ENCODE data around the gene CCDC61. TPM values are rescaled to one million over a fixed set of nuclear protein-coding genes. Genes with fewer than 3 reads are reported as not detected.

Gene CCDC61
- total RNA-seq, 1 donor from 2014 or later = 13.7 TPM

DNA sequence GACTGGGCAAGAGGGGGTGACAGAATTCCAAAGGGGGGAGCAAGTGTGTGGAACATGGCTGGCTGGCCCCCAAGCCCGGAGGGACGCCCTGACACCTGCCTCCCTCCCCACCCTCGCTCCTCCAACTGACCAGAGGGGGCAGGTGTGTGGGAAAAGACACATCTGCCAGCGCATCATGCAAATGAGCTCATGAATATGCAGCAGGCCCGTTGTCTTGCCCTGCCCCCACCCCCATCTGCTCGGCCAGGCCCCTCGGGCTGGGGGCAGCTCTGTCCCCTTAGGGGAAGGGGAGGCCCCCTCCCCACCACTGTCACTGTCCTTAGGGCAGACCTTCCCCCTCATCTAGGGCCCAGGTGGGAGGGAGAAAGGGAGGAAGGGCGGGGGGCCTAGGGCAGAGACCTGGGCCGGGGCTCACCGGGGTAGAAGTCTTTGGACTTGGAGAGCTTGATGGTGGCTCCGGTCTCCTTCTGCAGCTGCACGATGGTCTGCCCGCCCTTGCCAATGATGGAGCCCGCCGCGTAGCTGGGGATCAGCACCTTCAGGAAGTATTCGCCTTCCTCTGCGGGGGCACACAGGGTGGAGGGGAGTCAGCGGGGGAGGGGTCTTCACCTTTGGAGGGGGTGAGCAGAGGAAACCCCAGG, 34.6 kb upstream of the CCDC61 start:
- H3K27me3 ChIP-seq = no peaks in the 10 kb centered on the region
- no peaks in the 10 kb centered on the region for H3K9me3 ChIP-seq
- H3K36me3 ChIP-seq = no peaks in the 10 kb centered on the region
- intact Hi-C loops (cut with DNase I) = no loop called here
- no peak overlapping the region for H3K27ac ChIP-seq
- no peak for TF ChIP-seq CTCF (IDR thresholded peaks at IDR 0.05)
- no peak overlapping the region for H3K4me3 ChIP-seq
- no peaks in the 10 kb centered on the region for H3K4me1 ChIP-seq
- no peak for DNase-seq (ENCODE audit: low spot score in 2 of 2)

GRCh38 chr19:45962021-45962420, 33.2 kb upstream of the CCDC61 start:
- no peak for TF ChIP-seq CTCF (IDR thresholded peaks at IDR 0.05)
- no peaks in the 10 kb centered on the region for H3K4me1 ChIP-seq
- H3K27me3 ChIP-seq = no peaks in the 10 kb centered on the region
- DNase-seq (ENCODE audit: low spot score in 2 of 2) = no peak
- H3K27ac ChIP-seq = no peak overlapping the region
- no peak overlapping the region for H3K4me3 ChIP-seq
- intact Hi-C loops (cut with DNase I) = no loop called here
- H3K9me3 ChIP-seq = no peaks in the 10 kb centered on the region
- no peaks in the 10 kb centered on the region for H3K36me3 ChIP-seq

DNA sequence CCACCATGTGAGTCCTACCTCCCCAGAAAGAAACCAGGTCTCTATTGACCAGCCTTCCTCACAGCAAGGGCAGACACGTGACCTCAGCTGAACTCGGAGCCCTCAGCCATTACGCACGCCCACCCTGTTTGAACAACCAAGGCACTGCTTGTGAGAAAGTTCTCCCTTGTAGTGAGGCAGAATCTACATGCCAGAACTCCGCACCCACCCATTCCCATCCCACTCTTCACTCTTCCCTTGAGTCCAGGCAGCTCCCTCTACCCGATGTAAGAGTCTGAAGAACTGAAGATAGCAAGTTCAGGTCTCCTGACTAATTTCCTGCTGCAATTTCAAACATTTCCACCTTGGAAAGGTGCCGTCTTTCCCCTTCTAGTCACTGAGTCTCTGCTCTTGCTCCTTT, 28.0 kb upstream of the CCDC61 start:
- Histone ChIP-seq H3K36me3 (no peaks in the 10 kb centered on the region), H3K4me3 (no peak overlapping the region), H3K27ac (no peak overlapping the region), H3K27me3 (no peaks in the 10 kb centered on the region), H3K4me1 (no peaks in the 10 kb centered on the region), H3K9me3 (no peaks in the 10 kb centered on the region)
- no peak for DNase-seq (ENCODE audit: low spot score in 2 of 2)
- intact Hi-C loops (cut with DNase I) = no loop called here
- TF ChIP-seq CTCF (IDR thresholded peaks at IDR 0.05) = no peak

DNA sequence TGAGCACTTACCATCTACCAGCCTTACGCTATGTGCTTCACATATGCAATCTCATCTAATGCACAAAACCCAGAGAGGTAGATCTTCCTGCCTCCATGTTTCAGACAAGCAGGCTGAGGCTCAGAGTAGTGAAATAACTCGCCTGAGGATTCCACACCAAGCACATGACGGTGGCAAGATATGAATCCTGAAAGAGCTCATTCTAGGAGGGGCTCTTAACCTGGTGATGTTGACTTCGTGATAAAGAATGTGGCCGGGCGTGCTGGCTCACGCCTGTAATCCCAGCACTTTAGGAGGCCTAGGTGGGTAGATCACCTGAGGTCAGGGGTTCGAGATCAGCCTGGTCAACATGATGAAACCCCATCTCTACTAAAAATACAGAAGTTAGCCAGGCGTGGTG, 26.6 kb upstream of the CCDC61 start:
- intact Hi-C loops (cut with DNase I) = no loop called here
- no peak for DNase-seq (ENCODE audit: low spot score in 2 of 2)
- H3K9me3 ChIP-seq = no peaks in the 10 kb centered on the region

DNA sequence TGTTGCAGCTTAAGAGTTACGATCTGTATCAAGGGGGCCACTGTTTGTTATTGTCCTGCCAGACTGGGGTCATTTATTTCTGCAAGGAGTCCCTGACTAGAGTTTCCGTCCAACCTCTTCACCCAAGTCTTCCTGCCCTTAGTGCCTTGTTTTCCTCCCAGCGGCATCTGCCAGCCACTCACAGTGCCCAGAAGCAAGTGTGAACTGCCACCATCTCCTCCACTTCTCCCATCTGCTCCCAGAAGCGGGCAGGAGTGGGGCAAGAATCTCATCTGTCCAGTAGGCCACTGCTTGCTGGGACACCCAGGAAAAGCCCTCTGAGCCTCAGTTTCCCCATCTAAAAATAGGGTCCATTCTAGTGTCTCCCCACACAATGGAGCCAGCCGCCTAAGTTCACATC, 25.6 kb upstream of the CCDC61 start:
- H3K4me1 ChIP-seq = peaks cover 0 to 2% of the 10 kb centered on the region in 2 donors
- H3K36me3 ChIP-seq = no peaks in the 10 kb centered on the region
- no peak overlapping the region for H3K27ac ChIP-seq
- DNase-seq (ENCODE audit: low spot score in 2 of 2) = no peak
- H3K27me3 ChIP-seq = peaks cover 16% of the 10 kb centered on the region
- no peaks in the 10 kb centered on the region for H3K9me3 ChIP-seq
- H3K4me3 ChIP-seq = no peak overlapping the region
- intact Hi-C loops (cut with DNase I) = no loop called here
- TF ChIP-seq CTCF (IDR thresholded peaks at IDR 0.05) = no peak

More for the DNA sequence above, 26.6 kb upstream of the CCDC61 start:
- no peak for TF ChIP-seq CTCF (IDR thresholded peaks at IDR 0.05)
- H3K4me3 ChIP-seq = no peak overlapping the region
- H3K27ac ChIP-seq = no peak overlapping the region
- H3K27me3 ChIP-seq = peaks cover 9% of the 10 kb centered on the region
- H3K36me3 ChIP-seq = no peaks in the 10 kb centered on the region
- peaks cover 0 to 2% of the 10 kb centered on the region in 2 donors for H3K4me1 ChIP-seq

All from ascending aorta (tissue), 2 donors.